Measurements from ENCODE around the gene SEMA4A. TPM values are rescaled to one million over a fixed set of nuclear protein-coding genes. Genes with fewer than 3 reads are reported as not detected.
"Not testable (repeated sequence)": the region's sequence is repeated elsewhere in the genome, so short reads cannot be mapped to it uniquely, and the experiment has no call there.

SEMA4A gene
- polyA plus RNA-seq, 3 donors from 2014 or later: 2.5 to 12.4 (median 3.2) TPM

DNA sequence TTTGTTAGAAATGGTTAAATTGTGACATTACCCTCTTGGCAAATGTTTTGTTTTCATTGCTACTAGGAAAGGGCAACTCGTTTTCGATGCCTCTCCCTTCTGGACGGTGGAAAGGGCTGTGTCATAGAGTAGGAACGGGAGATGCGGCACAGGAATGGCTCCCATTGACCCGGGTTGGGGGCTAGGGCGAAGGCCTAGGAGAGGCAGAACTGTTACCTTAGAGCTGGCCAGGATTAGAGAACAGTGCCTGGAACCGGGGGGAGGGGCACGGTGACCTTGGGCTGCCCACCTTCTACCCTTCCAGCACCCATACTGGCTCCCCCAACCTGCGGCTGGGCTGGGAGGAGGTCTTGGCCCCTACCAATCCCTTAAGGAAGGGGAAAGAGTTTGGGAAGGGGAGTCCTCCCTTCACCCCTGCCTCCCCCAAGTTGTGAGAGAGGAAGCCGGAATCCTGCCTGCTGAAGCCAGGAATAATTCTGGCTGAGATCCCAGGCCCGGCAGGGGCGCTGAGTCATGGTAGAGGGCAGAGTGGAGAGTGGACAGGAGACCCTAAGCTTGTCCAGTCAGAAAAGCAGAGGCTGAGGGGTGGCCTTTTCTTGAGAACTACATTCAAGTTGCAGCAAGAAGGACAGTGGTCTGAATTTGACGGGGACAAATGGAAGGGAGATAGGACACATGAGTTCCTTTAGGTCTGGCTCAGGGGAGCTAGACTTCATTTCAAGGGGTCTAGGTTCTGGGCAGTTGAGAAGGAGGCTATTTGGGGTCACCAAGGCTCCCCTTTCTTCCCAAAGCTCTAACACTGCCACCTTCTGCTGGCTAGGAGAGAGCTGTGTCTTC, 30.6 kb upstream of the SEMA4A start:
- H3K9me3 Mint-ChIP-seq: peaks cover 0 to 2% (median 0%) of the 10 kb centered on the region in 6 donors
- peaks cover 14 to 20% (median 19%) of the 10 kb centered on the region in 3 donors for H3K27me3 Mint-ChIP-seq (ENCODE audit: low read depth in 3 of 3)
- no peak overlapping the region for H3K4me3 Mint-ChIP-seq
- peaks cover 30 to 43% of the 10 kb centered on the region in 2 donors for H3K4me1 Mint-ChIP-seq
- peak overlapping the region in 4 of 6 donors; percentile 26 to 89 (median 60) for H3K27ac Mint-ChIP-seq
- no peak for DNase-seq
- no peaks in the 10 kb centered on the region for H3K36me3 Mint-ChIP-seq

DNA sequence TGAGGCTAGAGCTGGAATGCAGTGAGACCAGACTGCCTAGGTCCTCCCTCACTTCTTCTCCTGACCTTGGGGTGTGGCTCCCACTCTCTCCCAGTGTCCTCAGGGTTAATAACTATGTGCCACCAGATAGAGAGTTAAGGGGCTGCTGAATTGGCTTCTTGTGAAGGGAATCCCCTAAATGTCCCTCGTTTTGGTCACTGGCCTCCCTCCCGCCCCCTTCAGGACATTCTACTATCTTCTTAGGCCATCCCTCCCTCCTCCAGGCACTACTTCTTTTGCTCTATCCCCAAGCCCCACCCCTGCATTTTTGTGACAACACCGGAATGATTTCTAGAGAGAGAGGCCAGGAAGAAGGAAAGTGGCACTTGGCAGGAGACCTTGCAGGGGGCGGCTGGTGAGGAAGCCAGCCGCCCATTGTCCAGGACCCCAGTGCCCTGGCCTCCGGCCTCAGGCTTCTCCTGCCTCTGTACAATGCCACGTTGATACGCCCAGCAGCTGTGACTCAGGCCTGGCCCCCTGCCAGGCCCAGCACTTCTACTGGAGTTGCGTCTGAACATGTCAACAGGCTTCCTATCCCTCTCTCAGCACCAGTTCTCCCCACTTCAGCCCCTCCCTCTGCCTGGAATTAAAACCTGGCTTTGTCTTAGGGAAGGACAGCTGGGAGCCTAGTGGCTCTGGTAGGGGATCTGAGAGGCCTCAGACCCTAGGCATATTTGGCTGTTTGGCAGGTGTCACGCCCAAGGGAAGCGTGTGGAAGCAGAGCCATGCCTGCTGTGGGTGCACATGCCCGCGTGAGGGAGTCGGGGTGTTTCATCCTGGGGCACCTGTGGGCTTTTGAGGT, 29.8 kb upstream of the SEMA4A start:
- Mint-ChIP-seq H3K36me3 (no peaks in the 10 kb centered on the region), H3K27ac (peak overlapping the region in 5 of 6 donors; percentile 57 to 93 (median 80)), H3K9me3 (peaks cover 0 to 2% (median 0%) of the 10 kb centered on the region in 6 donors), H3K27me3 (ENCODE audit: low read depth in 3 of 3) (peaks cover 11 to 22% (median 19%) of the 10 kb centered on the region in 3 donors), H3K4me1 (peaks cover 36 to 51% of the 10 kb centered on the region in 2 donors), H3K4me3 (peak overlapping the region in 1 of 5 donors; percentile 6)
- DNase-seq: no peak

DNA sequence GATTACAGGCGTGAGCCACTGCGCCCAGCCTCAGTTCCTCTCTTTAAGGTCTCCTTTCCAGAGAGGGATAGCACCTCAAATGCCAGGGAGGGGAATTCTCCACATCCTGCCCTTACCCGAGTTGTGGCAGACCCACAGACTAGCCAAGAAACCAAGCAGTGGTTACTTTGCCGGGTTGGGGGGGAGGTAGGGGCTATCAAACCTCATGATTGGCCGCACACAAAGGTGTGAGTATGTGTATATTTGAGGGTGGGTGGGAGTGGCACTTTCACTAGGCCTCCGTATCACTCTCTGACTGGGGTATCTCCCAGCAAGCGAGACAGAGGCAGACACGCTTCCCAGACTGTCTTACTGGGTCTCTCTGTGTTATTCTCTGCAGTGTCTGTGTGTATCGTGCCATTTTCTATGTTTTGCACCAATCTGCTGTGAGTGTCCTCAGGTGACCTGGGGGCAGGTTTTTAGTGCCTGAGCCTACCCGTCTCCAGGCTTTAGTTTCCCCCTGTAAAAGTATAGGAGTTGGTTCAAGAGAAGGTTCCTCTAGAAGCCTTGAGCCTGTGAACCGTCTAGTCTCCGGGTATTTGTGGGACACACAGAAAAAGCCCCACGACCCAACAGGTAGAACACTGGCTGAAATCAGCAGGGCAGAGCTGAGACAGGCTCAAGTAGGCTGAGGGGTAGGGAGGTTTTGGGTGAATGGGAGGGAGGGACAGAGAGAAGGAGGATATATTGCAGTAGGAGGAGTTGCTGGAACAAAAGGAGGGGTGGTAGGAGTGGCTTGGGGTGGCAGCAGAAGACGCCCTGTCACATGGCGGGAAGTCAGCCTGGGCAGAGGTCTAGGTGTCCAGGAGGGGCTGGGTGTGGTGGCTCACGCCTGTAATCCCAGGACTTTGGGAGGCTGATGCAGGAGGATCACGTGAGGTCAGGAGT, 28.6 kb upstream of the SEMA4A start:
- Mint-ChIP-seq H3K9me3 (peaks cover 0 to 2% (median 0%) of the 10 kb centered on the region in 6 donors), H3K27me3 (ENCODE audit: low read depth in 3 of 3) (peaks cover 11 to 21% (median 20%) of the 10 kb centered on the region in 3 donors), H3K27ac (peak overlapping the region; percentile 83 to 93 (median 90)), H3K4me1 (peaks cover 36 to 53% of the 10 kb centered on the region in 2 donors), H3K4me3 (peak overlapping the region in 2 of 5 donors; percentile 25 to 49), H3K36me3 (no peaks in the 10 kb centered on the region)
- peak; percentile 55 to 65 (median 63) for DNase-seq

DNA sequence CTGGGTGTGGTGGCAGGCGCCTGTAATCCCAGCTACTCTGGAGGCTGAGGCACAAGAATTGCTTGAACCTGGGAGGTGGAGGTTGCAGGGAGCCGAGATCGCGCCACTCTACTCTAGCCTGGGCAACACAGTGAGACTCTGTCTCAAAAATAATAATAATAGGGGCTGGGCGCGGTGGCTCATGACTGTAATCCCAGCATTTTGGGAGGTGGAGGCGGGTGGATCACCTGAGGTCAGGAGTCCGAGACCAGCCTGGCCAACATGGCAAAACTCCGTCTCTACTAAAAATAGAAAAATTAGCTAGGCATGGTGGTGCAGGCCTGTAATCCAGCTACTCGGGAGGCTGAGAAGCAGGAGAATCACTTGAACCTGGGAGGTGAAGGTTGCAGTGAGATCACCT, 27.8 kb upstream of the SEMA4A start:
- peaks cover 16 to 27% (median 20%) of the 10 kb centered on the region in 3 donors for H3K27me3 Mint-ChIP-seq (ENCODE audit: low read depth in 3 of 3)
- peaks cover 36 to 53% of the 10 kb centered on the region in 2 donors for H3K4me1 Mint-ChIP-seq
- not testable (repeated sequence) for DNase-seq, H3K9me3 Mint-ChIP-seq, H3K4me3 Mint-ChIP-seq, H3K36me3 Mint-ChIP-seq
- H3K27ac Mint-ChIP-seq: peak overlapping the region in 5 of 6 donors; percentile 85 to 93 (median 91)

DNA sequence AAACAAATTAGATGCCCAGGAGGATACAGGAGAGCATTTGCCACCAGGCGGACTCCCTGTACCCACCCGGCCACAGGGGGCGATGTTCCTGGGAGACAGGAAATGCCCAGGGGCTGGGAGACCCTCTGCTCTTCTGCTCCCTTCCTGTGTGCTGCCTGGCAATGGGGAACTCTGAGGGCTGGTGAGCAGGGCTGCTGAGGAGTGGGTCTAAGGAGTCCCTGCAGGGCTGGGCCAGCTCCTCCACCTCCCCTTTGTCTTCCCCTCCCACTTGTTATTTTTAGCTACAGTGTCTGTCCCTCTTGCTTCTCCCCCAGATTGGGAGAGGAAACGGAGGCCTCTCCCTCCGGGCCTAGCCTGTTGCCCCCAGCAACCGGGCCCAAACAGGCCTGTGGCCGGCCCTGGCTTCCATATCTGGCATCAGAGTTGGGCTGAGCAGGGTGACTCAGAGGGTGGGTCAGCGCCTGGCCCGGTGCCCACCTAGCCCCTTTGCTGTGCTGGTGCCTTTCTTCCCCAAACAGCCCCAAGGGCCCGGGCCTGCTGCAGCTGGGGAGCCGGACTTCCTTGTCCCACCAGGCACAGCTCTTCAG, 27.2 kb upstream of the SEMA4A start:
- Mint-ChIP-seq H3K27me3 (ENCODE audit: low read depth in 3 of 3) (peaks cover 16 to 27% (median 20%) of the 10 kb centered on the region in 3 donors), H3K4me3 (peak overlapping the region in 3 of 5 donors; percentile 3 to 23 (median 5)), H3K9me3 (peaks cover 0 to 2% (median 0%) of the 10 kb centered on the region in 6 donors), H3K36me3 (no peaks in the 10 kb centered on the region), H3K27ac (peak overlapping the region; percentile 81 to 92 (median 85)), H3K4me1 (peaks cover 36 to 53% of the 10 kb centered on the region in 2 donors)
- peak; percentile 67 to 72 (median 71) for DNase-seq

DNA sequence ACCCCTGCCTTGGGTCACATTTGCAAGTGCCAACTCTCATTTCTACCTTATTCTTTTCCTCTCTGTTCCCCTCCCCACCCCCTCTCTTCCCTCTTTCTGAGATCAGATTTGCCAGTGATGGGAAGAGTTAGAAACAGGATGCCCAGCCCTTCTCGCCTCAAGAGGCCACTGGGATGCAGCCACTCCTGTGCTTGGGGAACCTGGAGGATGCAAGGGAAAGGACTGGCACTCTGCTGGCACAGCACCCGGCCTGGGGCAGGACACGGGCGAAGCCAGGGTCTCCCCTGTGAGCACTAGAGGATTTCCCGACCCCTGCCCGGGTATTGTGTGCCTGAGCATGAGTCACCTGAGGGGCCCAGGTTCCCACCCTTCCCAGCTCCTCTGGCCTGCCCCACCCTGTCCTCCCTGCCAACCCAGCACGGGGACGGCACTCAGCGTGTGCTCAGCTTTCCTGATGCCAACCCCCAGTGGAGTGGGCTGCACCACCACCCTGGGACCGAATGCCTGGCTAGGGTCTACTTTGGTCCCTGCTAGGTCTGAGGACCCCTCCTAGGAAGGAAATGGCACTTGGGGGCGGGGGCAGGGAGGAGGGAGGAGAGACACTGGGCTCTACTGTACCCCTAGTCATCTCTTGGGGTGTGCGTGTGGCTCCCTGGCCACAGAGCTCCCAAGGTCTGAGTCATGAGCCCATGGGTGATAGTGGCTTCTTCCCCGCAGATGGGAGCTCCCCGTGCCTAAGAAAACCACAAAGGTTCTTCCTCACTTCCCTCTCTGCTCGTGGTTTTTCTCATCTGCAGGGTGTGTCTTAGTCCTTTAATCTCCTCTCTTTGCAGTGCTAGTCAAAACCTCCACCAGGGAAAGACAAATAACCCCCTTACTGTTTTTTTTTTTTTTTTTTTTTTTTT, 26.5 kb upstream of the SEMA4A start:
- Mint-ChIP-seq H3K27ac (peak overlapping the region; percentile 81 to 92 (median 85)), H3K9me3 (peaks cover 0 to 2% (median 0%) of the 10 kb centered on the region in 6 donors), H3K4me3 (peak overlapping the region; percentile 22 to 67 (median 47)), H3K4me1 (peaks cover 36 to 53% of the 10 kb centered on the region in 2 donors), H3K36me3 (no peaks in the 10 kb centered on the region), H3K27me3 (ENCODE audit: low read depth in 3 of 3) (peaks cover 16 to 28% (median 20%) of the 10 kb centered on the region in 3 donors)
- peak; percentile 71 to 78 (median 72) for DNase-seq

DNA sequence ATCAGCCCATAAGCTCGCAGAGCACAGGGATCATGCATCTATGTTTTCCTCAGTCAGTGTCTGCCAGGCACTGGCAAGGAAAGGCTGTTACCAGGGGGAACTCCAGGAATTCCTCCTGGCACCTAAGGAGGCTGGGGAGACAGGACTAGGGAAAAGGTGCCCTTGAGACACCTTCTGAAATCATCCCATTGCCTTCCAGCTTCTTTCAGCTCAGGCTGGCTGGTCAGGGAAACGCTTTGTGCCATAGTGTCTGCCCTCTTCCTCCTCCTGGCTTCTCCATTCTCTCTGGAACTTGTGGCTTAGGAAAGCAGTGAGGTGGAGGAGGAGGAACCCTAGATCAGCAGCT, 25.1 kb upstream of the SEMA4A start:
- Mint-ChIP-seq H3K27ac (peak overlapping the region in 4 of 6 donors; percentile 53 to 88 (median 70)), H3K4me3 (no peak overlapping the region), H3K9me3 (peaks cover 0 to 2% (median 0%) of the 10 kb centered on the region in 6 donors), H3K4me1 (peaks cover 36 to 49% of the 10 kb centered on the region in 2 donors), H3K27me3 (ENCODE audit: low read depth in 3 of 3) (peaks cover 16 to 28% (median 18%) of the 10 kb centered on the region in 3 donors), H3K36me3 (no peaks in the 10 kb centered on the region)
- no peak for DNase-seq

DNA sequence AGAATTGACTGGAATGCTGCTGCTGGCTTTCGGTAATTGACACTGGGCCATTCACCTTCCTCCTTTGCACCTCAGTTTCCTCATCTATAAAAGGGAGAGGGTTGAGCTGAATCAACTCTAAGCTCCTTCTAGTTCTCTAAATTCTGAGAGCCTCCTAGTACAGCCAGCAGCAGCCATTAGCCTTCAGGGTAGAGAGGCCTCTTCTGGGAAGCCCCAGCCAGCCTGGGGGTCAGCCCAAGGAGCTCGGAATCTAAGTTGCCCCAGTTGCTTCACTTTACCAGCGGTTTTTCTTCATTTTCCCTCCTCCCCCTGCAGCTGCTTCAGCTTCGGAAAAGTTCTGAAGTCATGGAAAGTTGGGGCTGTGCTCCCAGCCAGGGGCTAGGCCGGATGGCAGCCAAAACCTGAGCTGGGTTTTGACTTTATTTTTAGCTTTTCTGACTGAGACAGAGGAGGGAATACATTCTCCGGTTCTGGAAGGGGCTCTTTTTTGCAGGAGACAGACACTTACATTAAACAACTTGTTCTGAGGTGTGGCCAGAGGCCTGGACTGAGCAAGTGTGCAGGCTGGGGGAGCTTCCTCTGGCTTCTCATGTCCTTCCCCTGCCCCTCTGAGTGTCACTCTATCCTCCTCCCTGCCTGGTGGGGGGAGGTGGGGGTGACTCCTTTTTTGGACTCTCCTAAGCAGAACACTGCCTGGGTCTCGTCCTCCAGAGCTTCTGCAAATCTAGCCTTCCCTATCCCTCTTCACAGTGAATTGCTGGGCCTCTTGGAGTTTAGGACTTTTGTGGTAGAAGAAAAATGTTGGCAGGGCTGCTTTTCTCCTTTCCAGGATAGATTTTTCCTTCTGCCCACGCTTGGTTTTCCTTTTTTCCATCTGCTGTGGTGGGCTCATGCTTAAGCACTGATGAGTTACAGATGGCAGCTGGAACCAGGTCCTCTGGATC, 24.5 kb upstream of the SEMA4A start:
- Mint-ChIP-seq H3K4me3 (no peak overlapping the region), H3K4me1 (peaks cover 35 to 43% of the 10 kb centered on the region in 2 donors), H3K27ac (peak overlapping the region in 3 of 6 donors; percentile 11 to 88 (median 62)), H3K36me3 (no peaks in the 10 kb centered on the region), H3K27me3 (ENCODE audit: low read depth in 3 of 3) (peaks cover 16 to 28% (median 18%) of the 10 kb centered on the region in 3 donors), H3K9me3 (peaks cover 0 to 2% (median 0%) of the 10 kb centered on the region in 6 donors)
- DNase-seq: no peak

DNA sequence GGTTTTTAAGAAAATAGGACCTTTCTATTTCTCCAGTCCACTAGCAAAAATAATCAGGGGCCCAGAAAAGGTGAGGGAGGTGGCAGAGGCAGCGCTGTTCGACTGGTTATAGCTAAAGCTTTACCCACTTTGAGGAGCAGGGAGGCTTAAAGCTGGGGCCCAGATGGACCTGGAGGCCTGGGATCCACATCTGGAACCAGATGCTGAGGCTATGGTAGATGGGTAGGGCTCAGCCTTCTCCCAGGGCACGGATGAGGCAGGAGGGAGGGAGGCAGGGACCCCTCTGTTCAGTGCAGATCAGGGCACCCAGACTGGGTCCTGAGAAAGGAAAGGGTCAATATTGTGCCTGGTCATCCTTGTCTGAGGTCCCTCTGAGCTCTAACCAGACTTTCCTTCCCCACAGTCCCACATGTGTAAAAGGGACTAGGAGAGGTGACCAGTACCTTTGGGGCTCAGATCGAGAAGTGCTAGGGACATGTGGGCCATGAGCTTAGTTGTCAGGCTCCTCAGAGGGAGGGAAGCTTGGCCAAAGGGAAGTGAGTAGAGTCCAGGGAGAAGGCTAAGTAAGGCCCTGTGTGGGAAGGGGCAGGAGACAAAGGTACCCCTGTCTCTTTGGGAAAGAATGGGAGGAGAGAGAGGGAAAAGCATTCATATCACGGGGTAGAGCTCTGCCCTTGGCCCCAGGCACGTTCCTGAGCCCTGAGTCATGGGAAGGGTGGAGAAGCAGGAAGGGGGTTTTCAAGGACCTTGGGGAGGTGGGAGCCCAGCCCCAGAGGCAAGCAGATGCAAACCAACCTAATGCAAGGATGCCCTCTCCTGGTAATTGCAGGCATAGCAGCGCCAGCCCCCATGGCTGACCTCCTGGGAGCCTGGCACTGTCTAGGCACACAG, 23.5 kb upstream of the SEMA4A start:
- Mint-ChIP-seq H3K4me1 (peaks cover 26 to 33% of the 10 kb centered on the region in 2 donors), H3K36me3 (no peaks in the 10 kb centered on the region), H3K4me3 (no peak overlapping the region), H3K27ac (peak overlapping the region in 4 of 6 donors; percentile 39 to 80 (median 68)), H3K27me3 (ENCODE audit: low read depth in 3 of 3) (peaks cover 12 to 23% (median 16%) of the 10 kb centered on the region in 3 donors), H3K9me3 (peaks cover 0 to 2% (median 0%) of the 10 kb centered on the region in 6 donors)
- DNase-seq: peak; percentile 69 to 73 (median 73)

DNA sequence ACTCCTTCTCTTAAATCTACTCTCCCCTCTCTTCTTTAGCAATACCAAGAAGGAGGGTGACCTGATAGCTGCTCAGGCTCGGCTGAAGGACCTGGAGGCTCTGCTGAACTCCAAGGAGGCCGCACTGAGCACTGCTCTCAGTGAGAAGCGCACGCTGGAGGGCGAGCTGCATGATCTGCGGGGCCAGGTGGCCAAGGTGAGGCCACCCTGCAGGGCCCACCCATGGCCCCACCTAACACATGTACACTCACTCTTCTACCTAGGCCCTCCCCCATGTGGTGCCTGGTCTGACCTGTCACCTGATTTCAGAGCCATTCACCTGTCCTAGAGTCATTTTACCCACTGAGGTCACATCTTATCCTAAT, 22.8 kb upstream of the SEMA4A start:
- Mint-ChIP-seq H3K4me3 (no peak overlapping the region), H3K9me3 (no peaks in the 10 kb centered on the region), H3K27ac (no peak overlapping the region), H3K36me3 (no peaks in the 10 kb centered on the region), H3K4me1 (peaks cover 23 to 28% of the 10 kb centered on the region in 2 donors), H3K27me3 (ENCODE audit: low read depth in 3 of 3) (peaks cover 11 to 22% (median 12%) of the 10 kb centered on the region in 3 donors)
- DNase-seq: no peak

Measured in immature natural killer cell (primary cell).